ENCODE results near the gene PDE5A. TPM values are rescaled to one million over a fixed set of nuclear protein-coding genes. Genes with fewer than 3 reads are reported as not detected.

Gene PDE5A
- total RNA-seq (2021) (7.9 and 8.5 TPM in 2 replicates), Bru-seq, nascent RNA (percentile 49 among the genes with signal in this experiment), BruChase-seq, experiment 1, labeled RNA remaining after a 2-hour chase (percentile 55 among the genes with signal in this experiment), BruChase-seq, experiment 2, labeled RNA remaining after a 6-hour chase (percentile 39 among the genes with signal in this experiment)
- long read RNA-seq, full-length matches to known transcripts, result 2 of 9 reads
- long read RNA-seq, partial matches to known transcripts, result 3 of 9 reads
- long read RNA-seq, other reads (novel, unspliced or antisense), result 4 of 9 reads

DNA sequence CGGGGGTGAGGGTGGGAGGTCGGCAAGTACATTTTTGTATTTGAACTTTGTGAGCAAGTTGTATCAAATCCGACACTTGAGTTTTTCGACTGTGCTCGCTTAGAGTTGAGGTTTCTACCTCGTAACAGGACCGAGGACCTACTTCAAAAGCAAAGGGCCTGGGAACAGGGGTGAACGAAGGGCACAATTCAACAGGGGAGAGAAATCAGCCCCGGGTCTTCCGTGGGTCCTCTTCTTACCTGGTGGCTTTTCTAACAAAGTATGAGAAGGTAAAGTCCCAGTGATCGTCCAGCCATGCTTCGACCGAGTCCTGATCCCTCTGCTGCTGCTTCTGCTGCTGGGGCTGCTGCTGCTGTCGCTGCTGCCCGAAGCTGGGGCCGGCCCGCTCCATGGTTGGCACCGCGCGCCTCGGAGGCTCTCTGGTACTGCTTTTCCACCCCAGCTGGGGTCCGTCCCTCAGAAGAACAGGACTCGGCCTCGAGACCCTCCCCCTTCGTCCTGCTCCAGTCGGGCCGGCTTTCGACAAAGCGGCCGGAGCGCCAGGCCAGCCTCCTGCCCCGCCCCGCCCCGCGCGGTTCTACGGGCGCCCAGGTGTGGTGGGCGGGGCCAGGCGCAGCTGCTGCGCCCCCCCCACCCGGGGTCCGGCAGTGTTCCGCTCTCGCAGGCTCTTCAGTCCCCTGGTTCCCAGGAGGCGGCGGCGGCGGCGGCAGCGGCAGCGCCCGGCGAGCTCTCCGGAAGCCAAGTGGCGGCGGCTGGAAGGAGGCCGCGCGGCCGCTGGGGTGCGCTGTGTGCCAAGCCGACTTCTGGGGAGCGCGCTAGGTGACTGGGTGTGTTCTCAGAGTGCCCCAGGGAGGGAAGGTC lies at the start of gene PDE5A:
Gene PDE5A (minus strand): TSS at position 524 of the 861 bp plus-strand sequence. CDS start 133 bp downstream, at position 391.
- BruUV-seq (replicated peaks), result TSS peak; percentile 48
- Histone ChIP-seq H3K36me3 (ENCODE audit: low read depth) (no peaks in the 10 kb centered on the region), H4K20me1 (ENCODE audit: insufficient read depth) (no peaks in the 10 kb centered on the region), H3K79me2 (ENCODE audit: low read depth) (no peaks in the 10 kb centered on the region), H3F3A (ENCODE audit: insufficient read depth, low read depth) (no peaks in the 10 kb centered on the region), H3K9me2 (ENCODE audit: insufficient read depth) (no peaks in the 10 kb centered on the region), H3K27ac (peak within 1 kb of the TSS; percentile 37; the same call in 1 of the 2 replicates), H3K27me3 (ENCODE audit: insufficient read depth, low read depth) (no peaks in the 10 kb centered on the region), H3K9me3 (ENCODE audit: insufficient read depth, low read depth) (no peaks in the 10 kb centered on the region), H3K4me1 (replicated peaks; ENCODE audit: insufficient read depth) (peaks cover 24% of the 10 kb centered on the region), H2AFZ (peak within 1 kb of the TSS; percentile 93), H3K4me2 (peak within 1 kb of the TSS; percentile 87), H3K4me3 (peak within 1 kb of the TSS; percentile 68)
- peak; percentile 67 to 81 for DNase-seq
- CTCF ChIA-PET, result interaction anchor here (0.6 to 1.0 kb wide), 6 partner anchors 29 to 873 kb away, joined by 3 to 8 read pairs (median 4); no protein-coding TSS in a partner anchor
- TF ChIP-seq, protein P1, sequence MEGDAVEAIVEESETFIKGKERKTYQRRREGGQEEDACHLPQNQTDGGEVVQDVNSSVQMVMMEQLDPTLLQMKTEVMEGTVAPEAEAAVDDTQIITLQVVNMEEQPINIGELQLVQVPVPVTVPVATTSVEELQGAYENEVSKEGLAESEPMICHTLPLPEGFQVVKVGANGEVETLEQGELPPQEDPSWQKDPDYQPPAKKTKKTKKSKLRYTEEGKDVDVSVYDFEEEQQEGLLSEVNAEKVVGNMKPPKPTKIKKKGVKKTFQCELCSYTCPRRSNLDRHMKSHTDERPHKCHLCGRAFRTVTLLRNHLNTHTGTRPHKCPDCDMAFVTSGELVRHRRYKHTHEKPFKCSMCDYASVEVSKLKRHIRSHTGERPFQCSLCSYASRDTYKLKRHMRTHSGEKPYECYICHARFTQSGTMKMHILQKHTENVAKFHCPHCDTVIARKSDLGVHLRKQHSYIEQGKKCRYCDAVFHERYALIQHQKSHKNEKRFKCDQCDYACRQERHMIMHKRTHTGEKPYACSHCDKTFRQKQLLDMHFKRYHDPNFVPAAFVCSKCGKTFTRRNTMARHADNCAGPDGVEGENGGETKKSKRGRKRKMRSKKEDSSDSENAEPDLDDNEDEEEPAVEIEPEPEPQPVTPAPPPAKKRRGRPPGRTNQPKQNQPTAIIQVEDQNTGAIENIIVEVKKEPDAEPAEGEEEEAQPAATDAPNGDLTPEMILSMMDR (conservative IDR thresholded peaks at IDR 0.05), result peak; percentile 67
- TF ChIP-seq EZH2 (IDR thresholded peaks at IDR 0.05; ENCODE audit: low read depth), result no peak
- intact Hi-C loops (cut with micrococcal nuclease; ENCODE audit: unreplicated experiment), result loop anchor here (1.0 to 5.0 kb wide), 5 partner anchors 71 to 422 kb away; no protein-coding TSS in a partner anchor
- POLR2A ChIA-PET (ENCODE audit: unreplicated experiment), result interaction anchor here (0.6 kb wide), 1 partner anchor 33 kb away, joined by 10 read pairs; no protein-coding TSS in a partner anchor

GRCh38 chr4:119676101-119676500 lies 47.5 kb upstream of the PDE5A start:
- Histone ChIP-seq H3K9me2 (ENCODE audit: insufficient read depth) (no peaks in the 10 kb centered on the region), H3K27me3 (ENCODE audit: insufficient read depth, low read depth) (no peaks in the 10 kb centered on the region), H3K4me2 (no peak overlapping the region), H3K27ac (no peak overlapping the region), H3K79me2 (ENCODE audit: low read depth) (no peaks in the 10 kb centered on the region), H3K4me3 (no peak overlapping the region), H2AFZ (no peak overlapping the region), H3K36me3 (ENCODE audit: low read depth) (no peaks in the 10 kb centered on the region), H3F3A (ENCODE audit: insufficient read depth, low read depth) (no peaks in the 10 kb centered on the region), H3K9me3 (ENCODE audit: insufficient read depth, low read depth) (no peaks in the 10 kb centered on the region), H3K4me1 (replicated peaks; ENCODE audit: insufficient read depth) (no peaks in the 10 kb centered on the region), H4K20me1 (ENCODE audit: insufficient read depth) (no peaks in the 10 kb centered on the region)
- ChIA-PET POLR2A (ENCODE audit: unreplicated experiment) (no interaction called here), CTCF (no interaction called here)
- TF ChIP-seq EZH2 (IDR thresholded peaks at IDR 0.05; ENCODE audit: low read depth), result no peak
- TF ChIP-seq, protein P1 (conservative IDR thresholded peaks at IDR 0.05), result no peak
- no TSS peak for BruUV-seq (replicated peaks)
- no peak for DNase-seq
- intact Hi-C loops (cut with micrococcal nuclease; ENCODE audit: unreplicated experiment), result no loop called here

DNA sequence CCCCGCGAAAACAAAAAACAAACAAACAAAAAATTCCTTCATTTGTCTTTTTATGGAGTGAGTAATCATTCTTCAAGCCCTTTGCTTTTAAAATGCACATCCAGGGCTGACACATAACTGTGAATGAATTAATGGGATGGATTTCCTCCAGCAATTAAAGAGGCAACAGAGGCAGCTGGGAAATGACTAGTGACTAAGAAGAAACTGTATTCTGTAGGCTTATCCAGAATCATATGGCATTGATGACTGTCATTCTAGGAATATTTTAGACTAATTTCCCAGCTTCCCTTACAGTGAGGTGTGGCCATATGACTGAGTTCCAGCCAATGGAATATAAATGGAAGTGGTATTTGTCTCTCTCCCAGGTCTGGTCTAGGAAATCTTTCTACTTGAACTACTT lies 46.8 kb upstream of the PDE5A start:
- no peaks in the 10 kb centered on the region for H3K27me3 ChIP-seq (ENCODE audit: insufficient read depth, low read depth)
- ChIA-PET CTCF (no interaction called here), POLR2A (ENCODE audit: unreplicated experiment) (no interaction called here)
- H3K9me3 ChIP-seq (ENCODE audit: insufficient read depth, low read depth), result no peaks in the 10 kb centered on the region
- no peaks in the 10 kb centered on the region for H4K20me1 ChIP-seq (ENCODE audit: insufficient read depth)
- no peak overlapping the region for H3K4me3 ChIP-seq
- DNase-seq, result no peak
- H2AFZ ChIP-seq, result no peak overlapping the region
- H3K27ac ChIP-seq, result no peak overlapping the region
- H3K4me1 ChIP-seq (replicated peaks; ENCODE audit: insufficient read depth), result no peaks in the 10 kb centered on the region
- H3K4me2 ChIP-seq, result no peak overlapping the region
- H3K79me2 ChIP-seq (ENCODE audit: low read depth), result no peaks in the 10 kb centered on the region
- TF ChIP-seq, protein P1 (conservative IDR thresholded peaks at IDR 0.05), result no peak
- no peak for TF ChIP-seq EZH2 (IDR thresholded peaks at IDR 0.05; ENCODE audit: low read depth)
- no peaks in the 10 kb centered on the region for H3F3A ChIP-seq (ENCODE audit: insufficient read depth, low read depth)
- intact Hi-C loops (cut with micrococcal nuclease; ENCODE audit: unreplicated experiment), result no loop called here
- H3K9me2 ChIP-seq (ENCODE audit: insufficient read depth), result no peaks in the 10 kb centered on the region
- no peaks in the 10 kb centered on the region for H3K36me3 ChIP-seq (ENCODE audit: low read depth)
- BruUV-seq (replicated peaks), result no TSS peak

Measured in PC-9 (cell line).